ENCODE data around the gene ATP6AP2.
"Not testable (repeated sequence)": the region's sequence is repeated elsewhere in the genome, so short reads cannot be mapped to it uniquely, and the experiment has no call there.

Gene ATP6AP2

GRCh38 chrX:40544343-40545266, 36.2 kb upstream of the ATP6AP2 start:
- WGBS, 2 experiments: 89 to 93% methylated on average over 13 of the region's 13 CpGs
- Histone ChIP-seq H3K4me3 (ENCODE audit: insufficient read depth, low read depth, low read length) (no peak overlapping the region), H3K9me3 (ENCODE audit: control insufficient read depth, low read length) (no peaks in the 10 kb centered on the region), H3K27me3 (ENCODE audit: control insufficient read depth, insufficient read depth, low read length, poor library complexity, severe bottlenecking) (no peaks in the 10 kb centered on the region), H3K4me1 (ENCODE audit: control insufficient read depth, insufficient read depth, low read length) (no peaks in the 10 kb centered on the region), H3K27ac (ENCODE audit: insufficient read depth, low read depth, low read length, poor library complexity, severe bottlenecking) (no peak overlapping the region), H3K36me3 (ENCODE audit: control insufficient read depth, insufficient read depth, low read length) (no peaks in the 10 kb centered on the region)

- no peaks in the 10 kb centered on the region for H3K4me1 ChIP-seq (ENCODE audit: control insufficient read depth, insufficient read depth, low read length)
- H3K36me3 ChIP-seq (ENCODE audit: control insufficient read depth, insufficient read depth, low read length): no peaks in the 10 kb centered on the region
- no peaks in the 10 kb centered on the region for H3K27me3 ChIP-seq (ENCODE audit: control insufficient read depth, insufficient read depth, low read length, poor library complexity, severe bottlenecking)
- no peak overlapping the region for H3K27ac ChIP-seq (ENCODE audit: insufficient read depth, low read depth, low read length, poor library complexity, severe bottlenecking)
- 86 to 100% methylated on average over 2 of the region's 2 CpGs for WGBS, 2 experiments
- H3K4me3 ChIP-seq (ENCODE audit: insufficient read depth, low read depth, low read length): no peak overlapping the region
- H3K9me3 ChIP-seq (ENCODE audit: control insufficient read depth, low read length): no peaks in the 10 kb centered on the region
Measured at GRCh38 chrX:40546870-40547269, 33.9 kb upstream of the ATP6AP2 start.

GRCh38 chrX:40550066-40550465, 30.7 kb upstream of the ATP6AP2 start:
- H3K9me3 ChIP-seq (ENCODE audit: control insufficient read depth, low read length): no peaks in the 10 kb centered on the region
- 95 to 97% methylated on average over 8 to 9 of the region's 9 CpGs for WGBS, 2 experiments
- H3K4me3 ChIP-seq (ENCODE audit: insufficient read depth, low read depth, low read length): no peak overlapping the region
- no peaks in the 10 kb centered on the region for H3K4me1 ChIP-seq (ENCODE audit: control insufficient read depth, insufficient read depth, low read length)
- no peaks in the 10 kb centered on the region for H3K36me3 ChIP-seq (ENCODE audit: control insufficient read depth, insufficient read depth, low read length)
- H3K27ac ChIP-seq (ENCODE audit: insufficient read depth, low read depth, low read length, poor library complexity, severe bottlenecking): no peak overlapping the region
- H3K27me3 ChIP-seq (ENCODE audit: control insufficient read depth, insufficient read depth, low read length, poor library complexity, severe bottlenecking): no peaks in the 10 kb centered on the region

GRCh38 chrX:40552768-40553167, 28.0 kb upstream of the ATP6AP2 start:
- Histone ChIP-seq H3K4me1 (ENCODE audit: control insufficient read depth, insufficient read depth, low read length) (no peaks in the 10 kb centered on the region), H3K27ac (ENCODE audit: insufficient read depth, low read depth, low read length, poor library complexity, severe bottlenecking) (no peak overlapping the region), H3K36me3 (ENCODE audit: control insufficient read depth, insufficient read depth, low read length) (no peaks in the 10 kb centered on the region), H3K27me3 (ENCODE audit: control insufficient read depth, insufficient read depth, low read length, poor library complexity, severe bottlenecking) (no peaks in the 10 kb centered on the region), H3K4me3 (ENCODE audit: insufficient read depth, low read depth, low read length) (no peak overlapping the region), H3K9me3 (ENCODE audit: control insufficient read depth, low read length) (no peaks in the 10 kb centered on the region)
- 88 to 92% methylated on average over 5 of the region's 5 CpGs for WGBS, 2 experiments

GRCh38 chrX:40558590-40558989, 22.2 kb upstream of the ATP6AP2 start:
- WGBS, 2 experiments: 30 to 48% methylated on average over 3 to 4 of the region's 4 CpGs

GRCh38 chrX:40563784-40564183, 17.0 kb upstream of the ATP6AP2 start:
- no peaks in the 10 kb centered on the region for H3K27me3 ChIP-seq (ENCODE audit: control insufficient read depth, insufficient read depth, low read length, poor library complexity, severe bottlenecking)
- WGBS, 2 experiments: 95 to 98% methylated on average over 10 of the region's 10 CpGs
- H3K9me3 ChIP-seq (ENCODE audit: control insufficient read depth, low read length): no peaks in the 10 kb centered on the region

More at GRCh38 chrX:40558590-40558989, 22.2 kb upstream of the ATP6AP2 start:
- Histone ChIP-seq H3K36me3 (ENCODE audit: control insufficient read depth, insufficient read depth, low read length) (no peaks in the 10 kb centered on the region), H3K27me3 (ENCODE audit: control insufficient read depth, insufficient read depth, low read length, poor library complexity, severe bottlenecking) (no peaks in the 10 kb centered on the region), H3K4me1 (ENCODE audit: control insufficient read depth, insufficient read depth, low read length) (no peaks in the 10 kb centered on the region), H3K27ac (ENCODE audit: insufficient read depth, low read depth, low read length, poor library complexity, severe bottlenecking) (no peak overlapping the region), H3K9me3 (ENCODE audit: control insufficient read depth, low read length) (no peaks in the 10 kb centered on the region), H3K4me3 (ENCODE audit: insufficient read depth, low read depth, low read length) (no peak overlapping the region)

GRCh38 chrX:40564447-40564846, 16.3 kb upstream of the ATP6AP2 start:
- H3K4me3 ChIP-seq (ENCODE audit: insufficient read depth, low read depth, low read length): no peak overlapping the region
- no peaks in the 10 kb centered on the region for H3K9me3 ChIP-seq (ENCODE audit: control insufficient read depth, low read length)
- no peaks in the 10 kb centered on the region for H3K27me3 ChIP-seq (ENCODE audit: control insufficient read depth, insufficient read depth, low read length, poor library complexity, severe bottlenecking)
- H3K36me3 ChIP-seq (ENCODE audit: control insufficient read depth, insufficient read depth, low read length): no peaks in the 10 kb centered on the region
- H3K4me1 ChIP-seq (ENCODE audit: control insufficient read depth, insufficient read depth, low read length): no peaks in the 10 kb centered on the region
- H3K27ac ChIP-seq (ENCODE audit: insufficient read depth, low read depth, low read length, poor library complexity, severe bottlenecking): no peak overlapping the region
- WGBS, 2 experiments: 95% methylated on average over 4 of the region's 4 CpGs

More at GRCh38 chrX:40563784-40564183, 17.0 kb upstream of the ATP6AP2 start:
- no peaks in the 10 kb centered on the region for H3K4me1 ChIP-seq (ENCODE audit: control insufficient read depth, insufficient read depth, low read length)
- no peak overlapping the region for H3K27ac ChIP-seq (ENCODE audit: insufficient read depth, low read depth, low read length, poor library complexity, severe bottlenecking)
- H3K36me3 ChIP-seq (ENCODE audit: control insufficient read depth, insufficient read depth, low read length): no peaks in the 10 kb centered on the region
- no peak overlapping the region for H3K4me3 ChIP-seq (ENCODE audit: insufficient read depth, low read depth, low read length)

- H3K9me3 ChIP-seq (ENCODE audit: control insufficient read depth, low read length): no peaks in the 10 kb centered on the region
- H3K27ac ChIP-seq (ENCODE audit: insufficient read depth, low read depth, low read length, poor library complexity, severe bottlenecking): no peak overlapping the region
- H3K27me3 ChIP-seq (ENCODE audit: control insufficient read depth, insufficient read depth, low read length, poor library complexity, severe bottlenecking): no peaks in the 10 kb centered on the region
- WGBS, 2 experiments: 75 to 77% methylated on average over 9 to 10 of the region's 10 CpGs
- no peaks in the 10 kb centered on the region for H3K4me1 ChIP-seq (ENCODE audit: control insufficient read depth, insufficient read depth, low read length)
- no peaks in the 10 kb centered on the region for H3K36me3 ChIP-seq (ENCODE audit: control insufficient read depth, insufficient read depth, low read length)
- H3K4me3 ChIP-seq (ENCODE audit: insufficient read depth, low read depth, low read length): no peak overlapping the region
Measured at GRCh38 chrX:40570346-40571093, 10.2 kb upstream of the ATP6AP2 start.

GRCh38 chrX:40571164-40571563, 9.6 kb upstream of the ATP6AP2 start:
- WGBS, 2 experiments: 82 to 88% methylated on average over 4 to 5 of the region's 5 CpGs
- H3K4me3 ChIP-seq (ENCODE audit: insufficient read depth, low read depth, low read length); H3K27me3 ChIP-seq (ENCODE audit: control insufficient read depth, insufficient read depth, low read length, poor library complexity, severe bottlenecking); H3K4me1 ChIP-seq (ENCODE audit: control insufficient read depth, insufficient read depth, low read length); H3K27ac ChIP-seq (ENCODE audit: insufficient read depth, low read depth, low read length, poor library complexity, severe bottlenecking); H3K9me3 ChIP-seq (ENCODE audit: control insufficient read depth, low read length); H3K36me3 ChIP-seq (ENCODE audit: control insufficient read depth, insufficient read depth, low read length): not testable (repeated sequence)

GRCh38 chrX:40571600-40571999, 9.2 kb upstream of the ATP6AP2 start:
- Histone ChIP-seq H3K27me3 (ENCODE audit: control insufficient read depth, insufficient read depth, low read length, poor library complexity, severe bottlenecking) (no peaks in the 10 kb centered on the region), H3K4me3 (ENCODE audit: insufficient read depth, low read depth, low read length) (no peak overlapping the region), H3K36me3 (ENCODE audit: control insufficient read depth, insufficient read depth, low read length) (no peaks in the 10 kb centered on the region), H3K27ac (ENCODE audit: insufficient read depth, low read depth, low read length, poor library complexity, severe bottlenecking) (no peak overlapping the region), H3K4me1 (ENCODE audit: control insufficient read depth, insufficient read depth, low read length) (no peaks in the 10 kb centered on the region), H3K9me3 (ENCODE audit: control insufficient read depth, low read length) (no peaks in the 10 kb centered on the region)
- WGBS, 2 experiments: 90 to 92% methylated on average over 3 of the region's 3 CpGs

Data from ectodermal cell (in vitro differentiated cells).